Kidney (tissue), 14 donors: ENCODE results near the gene HSD17B10. TPM values are rescaled to one million over a fixed set of nuclear protein-coding genes. Genes with fewer than 3 reads are reported as not detected.
"Not testable (repeated sequence)": the region's sequence is repeated elsewhere in the genome, so short reads cannot be mapped to it uniquely, and the experiment has no call there.

Source experiments
- DNase-seq, 5 donors: peaks; one replicate each; pipeline ENCODE4 v3.0.0-alpha.2; 2013 to 2020
- FAIRE-seq: peaks from 2 replicates; lab custom pipeline; 2012; peaks lifted over from hg19 to GRCh38; lab: Jason Lieb, UNC
- H3K27ac ChIP-seq, 2 donors: one replicate each; pipeline ENCODE4 v1.7.0; 2013; ENCODE audit warnings: low read depth in 2 of 2, low read length in 2 of 2, inconsistent platforms in 1 of 2
- H3K27me3 ChIP-seq: one replicate; pipeline ENCODE4 v1.7.1; 2013; ENCODE audit warnings: low read length, inconsistent platforms; ENCODE audit not compliant: control insufficient read depth, insufficient read depth
- H3K36me3 ChIP-seq, 3 donors: one replicate each; pipeline versions ENCODE4 v1.7.0 to v1.7.1; 2013; ENCODE audit warnings: low read length in 3 of 3, control low read depth in 1 of 3, inconsistent platforms in 1 of 3; ENCODE audit not compliant: insufficient read depth in 3 of 3, control insufficient read depth in 2 of 3
- H3K4me1 ChIP-seq, 3 donors: one replicate each; pipeline versions ENCODE4 v1.7.0 to v1.7.1; 2013; ENCODE audit warnings: low read length in 3 of 3, inconsistent platforms in 1 of 3, low read depth in 1 of 3; ENCODE audit not compliant: control insufficient read depth in 2 of 3, insufficient read depth in 2 of 3
- H3K4me3 ChIP-seq, 3 donors: one replicate each; pipeline versions ENCODE4 v1.7.0 to v1.8.1; 2013; ENCODE audit warnings: low read length in 3 of 3, control low read depth in 1 of 3, inconsistent platforms in 1 of 3
- H3K9ac ChIP-seq, 3 donors: one replicate each; pipeline versions ENCODE4 v1.7.0 to v1.7.1; 2013; ENCODE audit warnings: low read length in 3 of 3, control low read depth in 1 of 3, inconsistent platforms in 1 of 3
- H3K9me3 ChIP-seq, 3 donors: one replicate each; pipeline versions ENCODE4 v1.7.0 to v1.7.1; 2013; ENCODE audit warnings: low read length in 3 of 3, control low read depth in 1 of 3, inconsistent platforms in 1 of 3; ENCODE audit not compliant: control insufficient read depth in 2 of 3, insufficient read depth in 1 of 3
- CTCF ChIP-seq: IDR thresholded peaks from 3 replicates; pipeline ENCODE4 v1.5.1; 2012; ENCODE audit warnings: mild to moderate bottlenecking, moderate library complexity, borderline replicate concordance; ENCODE audit not compliant: insufficient read depth; ENCODE audit errors: extremely low read depth
- intact Hi-C: fragments of 100-400 bp; cut with DNase I; formaldehyde crosslinking; loops from one replicate; pipeline ENCODE4 v1.11.1; 2022
- polyA plus RNA-seq: library from polyadenylated mRNA; stranded (reverse); fragments of 350-450 nt; fragmentation: Illumina TruSeq; extraction: RNeasy Lipid Tissue Mini Kit (QIAGEN cat#74804); gene quantifications from one replicate; pipeline ENCODE4 v1.2.3, GENCODE V29; 2014; ENCODE audit warnings: low read depth, low replicate concordance; ENCODE audit not compliant: insufficient read depth
- total RNA-seq: library from RNA; stranded (reverse); fragmentation: NEBNext Ultra II Directional; extraction: Animal tissue kit (Norgen Biotek cat#: 25700); gene quantifications from one replicate; pipeline ENCODE4 v1.2.1, GENCODE V29; 2021
- donor health status: control.
- donor health status: control.
- donor health status: control.
- donor health status: control.
- donor health status: control.
- donor health status: DM: yes; HTN: yes; CAD: no.
- donor health status: Normal renal cell carcinoma (clear cell type).

Gene HSD17B10
- total and polyA plus RNA-seq, 2 donors from 2014 or later = 95.2 to 255 TPM

GRCh38 chrX:53422086-53422860 lies 11.9 kb downstream of the HSD17B10 start, which contains the start of gene SMC1A:
TSS of gene SMC1A (minus strand) at chrX:53422654. CDS start at chrX:53422600, 54 bp downstream.
- Histone ChIP-seq H3K4me1 (peaks cover 0 to 9% (median 6%) of the 10 kb centered on the region in 3 donors), H3K9me3 (no peaks in the 10 kb centered on the region), H3K4me3 (peak within 1 kb of the TSS; percentile 78 to 92 (median 84)), H3K27ac (peak within 1 kb of the TSS; percentile 86 to 95), H3K9ac (peak within 1 kb of the TSS; percentile 69 to 83 (median 73)), H3K36me3 (no peaks in the 10 kb centered on the region), H3K27me3 (peaks cover 2% of the 10 kb centered on the region)
- FAIRE-seq (peak; percentile 98), DNase-seq (peak; percentile 97 to 100 (median 99))
- intact Hi-C loops = no loop called here
- TF ChIP-seq CTCF = no peak

DNA sequence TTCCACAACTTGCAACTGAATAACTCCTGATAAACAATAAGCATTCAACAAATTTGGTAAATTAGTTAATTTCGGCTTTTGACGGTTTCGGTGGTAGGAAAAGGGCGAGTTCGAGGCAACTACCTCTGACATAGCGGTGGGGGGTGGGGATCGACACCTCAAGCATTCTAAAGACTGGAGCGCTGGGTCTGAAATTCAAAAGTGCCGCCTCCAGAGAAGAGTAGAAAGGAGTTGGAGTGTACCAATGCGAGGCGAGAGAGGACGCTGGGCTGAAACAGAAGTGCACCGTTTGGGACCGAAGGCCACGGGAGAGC lies 12.4 kb downstream of the HSD17B10 start:
- Histone ChIP-seq H3K27ac (peak overlapping the region; percentile 86 to 95), H3K9ac (peak overlapping the region; percentile 32 to 73 (median 71)), H3K9me3 (no peaks in the 10 kb centered on the region), H3K36me3 (no peaks in the 10 kb centered on the region), H3K27me3 (peaks cover 2% of the 10 kb centered on the region), H3K4me3 (peak overlapping the region; percentile 78 to 92 (median 84)), H3K4me1 (peaks cover 0 to 9% (median 6%) of the 10 kb centered on the region in 3 donors)
- no peak for TF ChIP-seq CTCF
- FAIRE-seq (no peak), DNase-seq (no peak)
- intact Hi-C loops = no loop called here

DNA sequence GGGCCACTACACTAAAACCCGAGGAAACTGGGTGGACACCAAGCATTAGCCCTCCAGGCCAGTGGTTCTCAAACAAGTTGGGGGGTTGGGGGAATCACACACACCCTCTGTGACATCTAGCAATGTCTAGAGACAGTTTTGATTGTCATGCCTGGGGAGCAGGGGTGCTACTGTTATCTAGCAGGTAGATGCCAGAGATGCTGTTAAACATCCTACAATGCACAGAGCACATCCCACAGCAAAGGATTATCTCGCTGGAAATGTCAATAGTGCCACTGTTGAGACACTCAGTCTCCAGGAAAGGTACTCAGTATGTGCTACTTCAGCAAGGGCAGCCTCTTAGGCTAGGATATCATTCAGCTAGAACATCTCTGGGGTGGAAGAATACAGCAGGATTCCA lies 13.0 kb downstream of the HSD17B10 start:
- H3K27ac ChIP-seq = no peak overlapping the region
- no peak for TF ChIP-seq CTCF
- H3K9me3 ChIP-seq = no peaks in the 10 kb centered on the region
- peaks cover 2% of the 10 kb centered on the region for H3K27me3 ChIP-seq
- intact Hi-C loops = no loop called here
- H3K4me1 ChIP-seq = peaks cover 0 to 9% (median 6%) of the 10 kb centered on the region in 3 donors
- peak overlapping the region in 1 of 3 donors; percentile 71 for H3K9ac ChIP-seq
- FAIRE-seq = no peak
- H3K36me3 ChIP-seq = no peaks in the 10 kb centered on the region
- H3K4me3 ChIP-seq = peak overlapping the region; percentile 3 to 92 (median 84)
- DNase-seq = no peak

DNA sequence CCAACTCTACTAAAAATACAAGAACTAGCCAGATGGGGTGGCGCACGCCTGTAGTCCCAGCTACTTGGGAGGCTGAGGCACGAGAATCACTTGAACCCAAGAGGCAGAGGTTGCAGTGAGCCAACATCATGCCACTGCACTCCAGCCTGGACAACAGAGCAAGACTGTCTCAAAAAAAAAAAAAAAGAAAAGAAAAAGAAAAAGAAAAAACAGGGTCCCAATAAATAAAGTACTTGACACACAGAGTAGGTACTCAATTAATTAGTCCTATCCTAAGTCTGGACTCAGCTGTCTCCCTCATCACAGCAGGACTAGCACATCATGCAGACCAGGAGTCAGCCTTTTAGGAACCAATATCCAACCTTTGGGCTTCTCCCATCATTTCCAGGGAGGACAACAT lies 13.8 kb downstream of the HSD17B10 start:
- FAIRE-seq, DNase-seq, intact Hi-C loops: not testable (repeated sequence)

More for the DNA sequence above, 13.8 kb downstream of the HSD17B10 start:
- not testable (repeated sequence) for H3K9me3 ChIP-seq, H3K4me3 ChIP-seq, H3K4me1 ChIP-seq, H3K9ac ChIP-seq, H3K27me3 ChIP-seq, H3K36me3 ChIP-seq, H3K27ac ChIP-seq
